Lower lobe of right lung (tissue), 2 donors: ENCODE measurements around the gene GEMIN5. TPM values are rescaled to one million over a fixed set of nuclear protein-coding genes. Genes with fewer than 3 reads are reported as not detected.
A peak's percentile ranks its signal among the peaks of the same experiment; 100 is the strongest.
"Not testable (repeated sequence)": the region's sequence is repeated elsewhere in the genome, so short reads cannot be mapped to it uniquely, and the experiment has no call there.

ENCODE experiments used
- ATAC-seq, 2 donors: fragments of 200-7000 bp; cut with Tn5 transposase; one replicate each; pipeline ENCODE4 v1.9.1; 2020 to 2022; ENCODE audit warnings: mild to moderate bottlenecking in 2 of 2, moderate library complexity in 2 of 2
- DNase-seq: peaks from one replicate; pipeline ENCODE4 v3.0.0-alpha.2; 2020
- H3K27ac ChIP-seq: fragments of 200-600 bp; one replicate; pipeline ENCODE4 v1.8.0; 2022
- H3K27me3 ChIP-seq: fragments of 200-600 bp; one replicate; pipeline ENCODE4 v1.8.0; 2022; ENCODE audit warnings: low read depth
- H3K36me3 ChIP-seq: fragments of 200-600 bp; one replicate; pipeline ENCODE4 v1.8.0; 2022; ENCODE audit warnings: mild to moderate bottlenecking
- H3K4me1 ChIP-seq: fragments of 200-600 bp; one replicate; pipeline ENCODE4 v1.8.0; 2022
- H3K4me3 ChIP-seq: fragments of 200-600 bp; one replicate; pipeline ENCODE4 v1.8.0; 2022; ENCODE audit warnings: mild to moderate bottlenecking
- H3K9me3 ChIP-seq: fragments of 200-600 bp; one replicate; pipeline ENCODE4 v1.8.0; 2022
- CTCF ChIP-seq: fragments of 200-600 bp; IDR thresholded peaks from one replicate; pipeline ENCODE4 v1.8.0; 2022; ENCODE audit warnings: antibody characterized with exemption, mild to moderate bottlenecking
- intact Hi-C: fragments of 100-400 bp; cut with DNase I; formaldehyde crosslinking; loops from one replicate; pipeline ENCODE4 v1.11.0; 2022
- long read RNA-seq: library from polyadenylated mRNA; unstranded; transcript quantifications from one replicate; pipeline ENCODE4 v2.0.0, GENCODE V29; 2021
- total RNA-seq: library from RNA; stranded (reverse); fragmentation: NEBNext Ultra II Directional; extraction: Animal tissue kit (Norgen Biotek cat#: 25700); gene quantifications from one replicate; pipeline ENCODE4 v1.2.1, GENCODE V29; 2021
- donor health status: DM: no; HTN: yes; CAD: no; lungs with severe emphysema.

Gene GEMIN5
- 13.4 TPM for total RNA-seq
- long read RNA-seq, full-length matches to known transcripts, result 2 of 19 reads
- long read RNA-seq, partial matches to known transcripts, result 12 of 19 reads
- long read RNA-seq, other reads (novel, unspliced or antisense), result 5 of 19 reads

GRCh38 chr5:154937718-154938466 is at the start of gene GEMIN5:
GEMIN5 (minus strand) TSS chr5:154938211; CDS start chr5:154938133, 78 bp downstream.
- Histone ChIP-seq H3K27ac (peak within 1 kb of the TSS; percentile 61), H3K4me3 (peak within 1 kb of the TSS; percentile 84), H3K36me3 (peaks cover 8% of the 10 kb centered on the region), H3K9me3 (no peaks in the 10 kb centered on the region), H3K4me1 (peaks cover 40% of the 10 kb centered on the region), H3K27me3 (no peaks in the 10 kb centered on the region)
- ATAC-seq (peak; percentile 97 to 98), DNase-seq (peak; percentile 91)
- no peak for TF ChIP-seq CTCF
- intact Hi-C loops, result no loop called here

- Histone ChIP-seq H3K4me1 (no peaks in the 10 kb centered on the region), H3K27me3 (no peaks in the 10 kb centered on the region), H3K36me3 (no peaks in the 10 kb centered on the region), H3K27ac (no peak overlapping the region), H3K9me3 (no peaks in the 10 kb centered on the region), H3K4me3 (no peak overlapping the region)
- no peak for TF ChIP-seq CTCF
- ATAC-seq, result no peak
- intact Hi-C loops, result no loop called here
- no peak for DNase-seq
These were observed 48.1 kb upstream of the GEMIN5 start for GRCh38 chr5:154986151-154986550.

GRCh38 chr5:154984946-154985516 is 47.0 kb upstream of the GEMIN5 start:
- H3K27me3 ChIP-seq, result no peaks in the 10 kb centered on the region
- ATAC-seq, result no peak
- no peak overlapping the region for H3K4me3 ChIP-seq
- no peak for DNase-seq
- no peaks in the 10 kb centered on the region for H3K36me3 ChIP-seq
- H3K4me1 ChIP-seq, result no peaks in the 10 kb centered on the region
- intact Hi-C loops, result no loop called here
- no peak for TF ChIP-seq CTCF
- H3K9me3 ChIP-seq, result no peaks in the 10 kb centered on the region
- no peak overlapping the region for H3K27ac ChIP-seq

- H3K4me1 ChIP-seq, intact Hi-C loops, H3K27me3 ChIP-seq, H3K27ac ChIP-seq, ATAC-seq, H3K4me3 ChIP-seq, H3K36me3 ChIP-seq, H3K9me3 ChIP-seq, DNase-seq: not testable (repeated sequence)
These were observed 40.3 kb upstream of the GEMIN5 start for GRCh38 chr5:154978294-154978693.

- Histone ChIP-seq H3K36me3 (no peaks in the 10 kb centered on the region), H3K27ac (no peak overlapping the region), H3K4me3 (no peak overlapping the region), H3K9me3 (no peaks in the 10 kb centered on the region), H3K27me3 (no peaks in the 10 kb centered on the region), H3K4me1 (no peaks in the 10 kb centered on the region)
- ATAC-seq (no peak), DNase-seq (no peak)
- intact Hi-C loops, result no loop called here
- no peak for TF ChIP-seq CTCF
These were observed 39.4 kb upstream of the GEMIN5 start for GRCh38 chr5:154977409-154977808.

- H3K36me3 ChIP-seq, H3K27me3 ChIP-seq, H3K27ac ChIP-seq, H3K4me1 ChIP-seq, intact Hi-C loops, ATAC-seq, DNase-seq, H3K4me3 ChIP-seq, H3K9me3 ChIP-seq: not testable (repeated sequence)
These were observed 38.1 kb upstream of the GEMIN5 start for GRCh38 chr5:154976082-154976481.
